NCI-H82 (cell line): Measurements from ENCODE around the gene ZNF18.
A peak's percentile ranks its signal among the peaks of the same experiment; 100 is the strongest.
"Not testable (repeated sequence)": the region's sequence is repeated elsewhere in the genome, so short reads cannot be mapped to it uniquely, and the experiment has no call there.

Experiments used
- DNase-seq: peaks from one replicate; lab custom pipeline; 2025; lab: John Stamatoyannopoulos, UW

ZNF18 gene

GRCh38 chr17:11981862-11982261 is 15.4 kb downstream of the ZNF18 start:
- peak; percentile 66 for DNase-seq

- peak; percentile 17 for DNase-seq
These were observed 16.5 kb downstream of the ZNF18 start for GRCh38 chr17:11980813-11981212.

- DNase-seq, result no peak
These were observed 17.5 kb downstream of the ZNF18 start for GRCh38 chr17:11979795-11980194.

GRCh38 chr17:11972741-11973140 is 24.5 kb downstream of the ZNF18 start:
- not testable (repeated sequence) for DNase-seq

- DNase-seq, result no peak
These were observed 27.7 kb downstream of the ZNF18 start for GRCh38 chr17:11969565-11969964.

DNA sequence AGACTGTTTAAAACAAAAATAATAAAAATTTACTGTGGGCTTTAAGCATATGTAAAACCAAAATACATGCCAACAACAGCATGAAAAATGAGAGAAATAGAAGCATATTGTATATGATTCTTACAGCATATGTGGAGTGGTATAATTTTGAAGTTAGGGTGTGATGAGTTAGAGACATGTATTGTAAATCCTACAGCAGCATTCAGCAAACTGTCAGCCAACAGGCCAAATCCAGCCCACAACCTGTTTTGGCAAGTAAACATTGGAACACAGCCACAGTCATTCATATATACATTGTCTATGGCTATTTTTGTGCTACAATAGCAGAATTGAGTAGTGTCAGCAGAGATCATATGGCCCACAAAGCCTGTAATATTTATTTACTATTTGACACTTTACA is 42.3 kb downstream of the ZNF18 start:
- DNase-seq, result no peak

- DNase-seq, result no peak
These were observed 43.4 kb downstream of the ZNF18 start for GRCh38 chr17:11953924-11954323.

DNA sequence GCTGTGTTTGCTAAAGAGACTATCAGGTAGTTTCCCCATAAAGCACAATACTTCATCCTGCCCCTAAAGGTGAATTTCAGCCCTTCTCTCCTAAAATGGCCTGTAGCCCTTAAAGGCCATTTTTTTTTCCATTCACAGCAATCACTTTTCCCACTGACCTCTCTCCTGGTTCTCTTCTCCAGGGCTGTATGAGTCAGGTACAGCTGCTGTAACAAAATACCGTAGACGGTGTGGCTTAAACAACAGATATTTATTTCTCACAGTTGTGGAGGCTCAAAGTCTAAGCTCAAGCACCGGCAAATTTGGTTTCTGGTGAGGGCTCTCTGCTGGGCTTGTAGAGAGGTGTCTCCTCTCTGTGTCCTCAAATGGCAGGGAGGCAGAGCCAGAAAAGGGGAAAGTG is 44.7 kb downstream of the ZNF18 start:
- DNase-seq, result no peak

GRCh38 chr17:11950771-11951519 is 46.3 kb downstream of the ZNF18 start:
- no peak for DNase-seq

DNA sequence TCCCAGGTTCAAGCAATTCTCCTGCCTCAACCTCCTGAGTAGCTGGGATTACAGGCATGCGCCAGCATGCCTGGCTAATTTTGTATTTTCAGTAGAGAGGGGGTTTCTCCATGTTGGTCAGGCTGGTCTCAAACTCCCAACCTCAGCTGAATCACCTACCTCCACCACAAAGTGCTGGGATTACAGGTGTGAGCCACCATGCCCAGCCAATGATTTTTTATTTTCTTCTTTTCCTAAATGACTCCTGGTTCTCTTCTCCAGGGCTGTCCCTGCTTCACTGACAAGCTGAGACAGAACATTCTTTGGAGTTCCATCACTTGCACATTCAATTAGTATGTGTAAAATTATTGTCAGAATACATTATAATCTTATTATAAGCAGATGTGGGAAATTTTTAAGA is 47.7 kb downstream of the ZNF18 start:
- DNase-seq, result not testable (repeated sequence)

- DNase-seq, result no peak
These were observed 48.5 kb downstream of the ZNF18 start for GRCh38 chr17:11948789-11949188.

GRCh38 chr17:11944587-11944986 is 52.7 kb downstream of the ZNF18 start:
- no peak for DNase-seq

- no peak for DNase-seq
These were observed 53.4 kb downstream of the ZNF18 start for GRCh38 chr17:11943759-11944347.

DNA sequence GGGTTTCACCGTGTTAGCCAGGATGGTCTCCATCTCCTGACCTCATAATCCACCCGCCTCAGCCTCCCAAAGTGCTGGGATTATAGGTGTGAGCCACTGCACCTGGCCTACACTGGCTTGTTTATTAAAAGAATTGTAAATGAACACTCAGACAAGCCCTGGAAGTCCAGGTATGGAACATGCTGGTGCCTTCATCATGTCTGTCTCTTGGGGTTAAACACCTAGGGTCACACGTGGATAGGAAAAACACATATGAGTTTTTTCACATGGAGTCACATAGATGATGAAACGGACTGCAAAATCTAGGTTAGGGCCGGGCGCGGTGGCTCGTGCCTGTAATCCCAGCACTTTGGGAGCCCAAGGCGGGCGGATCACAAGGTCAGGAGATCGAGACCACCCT is 54.2 kb downstream of the ZNF18 start:
- not testable (repeated sequence) for DNase-seq

- no peak for DNase-seq
These were observed 56.4 kb downstream of the ZNF18 start for GRCh38 chr17:11940904-11941303.

DNA sequence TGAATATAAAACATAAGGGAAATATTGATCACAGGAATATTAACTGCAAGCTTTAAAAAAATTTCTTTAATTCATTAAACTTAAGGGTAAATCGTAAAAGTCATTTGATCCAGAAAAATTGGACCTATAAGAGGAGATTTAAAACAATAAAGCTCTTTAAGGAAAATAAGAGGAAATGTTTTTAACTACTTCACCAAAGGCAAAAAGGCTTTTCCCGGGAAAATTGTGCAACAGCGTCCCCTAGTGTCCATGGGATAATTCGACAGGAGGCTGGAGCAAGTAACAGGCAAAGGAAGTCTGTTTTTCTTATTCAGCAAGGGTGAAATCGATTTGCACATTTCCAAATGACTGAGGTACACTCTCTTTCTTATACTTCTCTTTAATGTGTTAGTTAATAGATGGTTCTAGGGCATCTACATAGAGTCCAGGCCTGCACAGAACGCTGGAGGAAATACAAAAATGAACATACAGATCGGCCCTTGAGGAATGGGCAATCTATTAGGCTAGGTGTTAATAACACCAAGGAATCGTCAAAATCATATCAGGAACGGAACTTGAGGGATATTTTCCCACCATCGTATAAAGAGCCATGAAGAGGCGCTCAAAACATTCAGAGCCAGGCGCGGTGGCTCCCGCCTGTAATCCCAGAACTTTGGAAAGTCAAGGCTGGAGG is 61.4 kb downstream of the ZNF18 start:
- DNase-seq, result peak; percentile 80

- no peak for DNase-seq
These were observed 64.9 kb downstream of the ZNF18 start for GRCh38 chr17:11932337-11932898.

DNA sequence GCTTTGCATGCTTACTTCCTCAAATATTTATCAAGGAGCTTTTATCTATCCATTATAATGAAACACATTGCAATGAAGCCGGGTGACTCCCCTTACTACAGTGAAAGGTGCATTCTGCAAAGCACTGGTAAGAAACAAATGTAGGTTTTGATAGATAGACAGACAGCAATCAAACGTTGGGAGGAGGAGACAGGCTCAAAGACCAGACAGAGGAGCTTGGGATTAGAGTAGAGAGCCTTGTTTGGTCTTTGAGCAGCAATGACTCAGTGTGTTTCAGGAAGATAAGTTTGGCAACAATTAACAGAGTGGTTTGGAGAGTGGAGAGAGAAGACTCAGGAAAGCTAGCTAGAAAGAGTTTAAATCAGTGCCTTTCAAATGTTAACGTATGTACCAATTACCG is 68.8 kb downstream of the ZNF18 start:
- DNase-seq, result no peak
